ENCODE data around the gene RRM1.

DNA sequence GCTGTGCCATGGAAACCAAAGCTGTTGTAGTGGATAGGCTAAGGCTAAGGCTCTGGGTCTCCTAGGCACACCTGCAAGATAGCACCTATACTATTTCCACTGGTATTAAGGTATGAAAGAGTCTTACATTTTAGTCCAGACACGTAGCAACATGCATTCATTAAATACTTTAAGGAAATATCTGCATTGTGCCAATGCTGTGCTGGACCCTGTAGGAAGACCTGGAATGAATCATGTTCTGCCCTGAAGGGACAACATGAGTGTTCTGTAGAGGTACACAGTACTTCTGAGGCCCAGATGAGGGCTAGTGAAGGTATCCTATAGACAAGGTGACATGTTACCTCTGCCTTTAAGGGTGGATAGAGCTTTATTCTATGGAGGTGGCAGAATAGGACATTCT is 35.2 kb upstream of the RRM1 start:
- no peak for TF ChIP-seq POLR2A (IDR thresholded peaks at IDR 0.05)
- TF ChIP-seq, protein P1, sequence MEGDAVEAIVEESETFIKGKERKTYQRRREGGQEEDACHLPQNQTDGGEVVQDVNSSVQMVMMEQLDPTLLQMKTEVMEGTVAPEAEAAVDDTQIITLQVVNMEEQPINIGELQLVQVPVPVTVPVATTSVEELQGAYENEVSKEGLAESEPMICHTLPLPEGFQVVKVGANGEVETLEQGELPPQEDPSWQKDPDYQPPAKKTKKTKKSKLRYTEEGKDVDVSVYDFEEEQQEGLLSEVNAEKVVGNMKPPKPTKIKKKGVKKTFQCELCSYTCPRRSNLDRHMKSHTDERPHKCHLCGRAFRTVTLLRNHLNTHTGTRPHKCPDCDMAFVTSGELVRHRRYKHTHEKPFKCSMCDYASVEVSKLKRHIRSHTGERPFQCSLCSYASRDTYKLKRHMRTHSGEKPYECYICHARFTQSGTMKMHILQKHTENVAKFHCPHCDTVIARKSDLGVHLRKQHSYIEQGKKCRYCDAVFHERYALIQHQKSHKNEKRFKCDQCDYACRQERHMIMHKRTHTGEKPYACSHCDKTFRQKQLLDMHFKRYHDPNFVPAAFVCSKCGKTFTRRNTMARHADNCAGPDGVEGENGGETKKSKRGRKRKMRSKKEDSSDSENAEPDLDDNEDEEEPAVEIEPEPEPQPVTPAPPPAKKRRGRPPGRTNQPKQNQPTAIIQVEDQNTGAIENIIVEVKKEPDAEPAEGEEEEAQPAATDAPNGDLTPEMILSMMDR (IDR thresholded peaks at IDR 0.05): no peak
